ENCODE results near the gene CPAMD8. TPM values are rescaled to one million over a fixed set of nuclear protein-coding genes. Genes with fewer than 3 reads are reported as not detected.
A peak's percentile ranks its signal among the peaks of the same experiment; 100 is the strongest.

The CPAMD8 gene
- total and polyA plus RNA-seq, 9 of the 15 experiments (the other 6 are each of a cell fraction or from before 2014, with no cell fraction given), result 0.20 to 2.1 (median 1.3) TPM

DNA sequence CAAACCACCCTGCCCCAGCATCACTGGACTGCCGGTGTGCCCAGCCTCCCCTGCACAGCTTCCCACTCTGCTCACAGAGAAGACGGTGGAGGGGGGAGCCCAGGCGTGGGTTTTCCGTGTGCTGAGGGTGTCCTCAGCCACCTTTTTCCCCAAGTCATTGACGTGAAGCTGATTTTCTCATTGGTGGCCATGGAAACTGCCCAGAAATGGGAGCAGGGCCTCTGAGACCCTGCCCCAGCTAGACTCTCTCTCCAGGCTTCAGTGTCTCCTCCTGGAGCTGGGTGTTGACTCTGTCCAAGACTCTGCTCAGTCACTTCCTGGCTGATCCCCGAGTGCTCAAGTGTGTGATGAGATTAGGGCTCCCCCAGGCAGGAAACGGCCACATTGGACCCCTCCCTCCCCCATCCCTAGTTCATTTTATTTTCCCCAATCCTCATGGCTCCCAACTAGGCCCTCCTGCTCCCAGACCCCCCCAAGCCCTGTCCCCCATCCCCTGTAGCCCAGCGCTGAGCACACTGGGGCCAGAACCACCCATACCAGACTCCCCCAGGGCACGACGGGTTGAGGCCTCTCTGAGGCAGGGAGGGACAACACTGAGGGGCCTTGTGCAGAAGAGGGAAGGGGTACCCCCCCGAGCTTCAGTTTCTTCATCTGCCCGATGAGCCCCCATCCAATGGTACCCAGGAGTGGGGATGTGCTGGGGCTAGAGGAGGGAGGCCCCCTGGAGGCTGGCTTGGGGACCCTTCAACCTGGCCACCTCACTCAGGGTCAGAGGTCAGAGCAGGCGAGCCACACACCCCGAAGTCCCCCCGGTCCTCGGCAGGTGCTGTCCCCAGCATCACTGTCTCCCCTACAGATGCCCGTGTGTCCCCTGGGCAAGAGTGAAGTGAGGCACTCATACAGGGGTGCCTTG lies 139.0 kb downstream of the CPAMD8 start (continued):
- TF ChIP-seq, protein P1, sequence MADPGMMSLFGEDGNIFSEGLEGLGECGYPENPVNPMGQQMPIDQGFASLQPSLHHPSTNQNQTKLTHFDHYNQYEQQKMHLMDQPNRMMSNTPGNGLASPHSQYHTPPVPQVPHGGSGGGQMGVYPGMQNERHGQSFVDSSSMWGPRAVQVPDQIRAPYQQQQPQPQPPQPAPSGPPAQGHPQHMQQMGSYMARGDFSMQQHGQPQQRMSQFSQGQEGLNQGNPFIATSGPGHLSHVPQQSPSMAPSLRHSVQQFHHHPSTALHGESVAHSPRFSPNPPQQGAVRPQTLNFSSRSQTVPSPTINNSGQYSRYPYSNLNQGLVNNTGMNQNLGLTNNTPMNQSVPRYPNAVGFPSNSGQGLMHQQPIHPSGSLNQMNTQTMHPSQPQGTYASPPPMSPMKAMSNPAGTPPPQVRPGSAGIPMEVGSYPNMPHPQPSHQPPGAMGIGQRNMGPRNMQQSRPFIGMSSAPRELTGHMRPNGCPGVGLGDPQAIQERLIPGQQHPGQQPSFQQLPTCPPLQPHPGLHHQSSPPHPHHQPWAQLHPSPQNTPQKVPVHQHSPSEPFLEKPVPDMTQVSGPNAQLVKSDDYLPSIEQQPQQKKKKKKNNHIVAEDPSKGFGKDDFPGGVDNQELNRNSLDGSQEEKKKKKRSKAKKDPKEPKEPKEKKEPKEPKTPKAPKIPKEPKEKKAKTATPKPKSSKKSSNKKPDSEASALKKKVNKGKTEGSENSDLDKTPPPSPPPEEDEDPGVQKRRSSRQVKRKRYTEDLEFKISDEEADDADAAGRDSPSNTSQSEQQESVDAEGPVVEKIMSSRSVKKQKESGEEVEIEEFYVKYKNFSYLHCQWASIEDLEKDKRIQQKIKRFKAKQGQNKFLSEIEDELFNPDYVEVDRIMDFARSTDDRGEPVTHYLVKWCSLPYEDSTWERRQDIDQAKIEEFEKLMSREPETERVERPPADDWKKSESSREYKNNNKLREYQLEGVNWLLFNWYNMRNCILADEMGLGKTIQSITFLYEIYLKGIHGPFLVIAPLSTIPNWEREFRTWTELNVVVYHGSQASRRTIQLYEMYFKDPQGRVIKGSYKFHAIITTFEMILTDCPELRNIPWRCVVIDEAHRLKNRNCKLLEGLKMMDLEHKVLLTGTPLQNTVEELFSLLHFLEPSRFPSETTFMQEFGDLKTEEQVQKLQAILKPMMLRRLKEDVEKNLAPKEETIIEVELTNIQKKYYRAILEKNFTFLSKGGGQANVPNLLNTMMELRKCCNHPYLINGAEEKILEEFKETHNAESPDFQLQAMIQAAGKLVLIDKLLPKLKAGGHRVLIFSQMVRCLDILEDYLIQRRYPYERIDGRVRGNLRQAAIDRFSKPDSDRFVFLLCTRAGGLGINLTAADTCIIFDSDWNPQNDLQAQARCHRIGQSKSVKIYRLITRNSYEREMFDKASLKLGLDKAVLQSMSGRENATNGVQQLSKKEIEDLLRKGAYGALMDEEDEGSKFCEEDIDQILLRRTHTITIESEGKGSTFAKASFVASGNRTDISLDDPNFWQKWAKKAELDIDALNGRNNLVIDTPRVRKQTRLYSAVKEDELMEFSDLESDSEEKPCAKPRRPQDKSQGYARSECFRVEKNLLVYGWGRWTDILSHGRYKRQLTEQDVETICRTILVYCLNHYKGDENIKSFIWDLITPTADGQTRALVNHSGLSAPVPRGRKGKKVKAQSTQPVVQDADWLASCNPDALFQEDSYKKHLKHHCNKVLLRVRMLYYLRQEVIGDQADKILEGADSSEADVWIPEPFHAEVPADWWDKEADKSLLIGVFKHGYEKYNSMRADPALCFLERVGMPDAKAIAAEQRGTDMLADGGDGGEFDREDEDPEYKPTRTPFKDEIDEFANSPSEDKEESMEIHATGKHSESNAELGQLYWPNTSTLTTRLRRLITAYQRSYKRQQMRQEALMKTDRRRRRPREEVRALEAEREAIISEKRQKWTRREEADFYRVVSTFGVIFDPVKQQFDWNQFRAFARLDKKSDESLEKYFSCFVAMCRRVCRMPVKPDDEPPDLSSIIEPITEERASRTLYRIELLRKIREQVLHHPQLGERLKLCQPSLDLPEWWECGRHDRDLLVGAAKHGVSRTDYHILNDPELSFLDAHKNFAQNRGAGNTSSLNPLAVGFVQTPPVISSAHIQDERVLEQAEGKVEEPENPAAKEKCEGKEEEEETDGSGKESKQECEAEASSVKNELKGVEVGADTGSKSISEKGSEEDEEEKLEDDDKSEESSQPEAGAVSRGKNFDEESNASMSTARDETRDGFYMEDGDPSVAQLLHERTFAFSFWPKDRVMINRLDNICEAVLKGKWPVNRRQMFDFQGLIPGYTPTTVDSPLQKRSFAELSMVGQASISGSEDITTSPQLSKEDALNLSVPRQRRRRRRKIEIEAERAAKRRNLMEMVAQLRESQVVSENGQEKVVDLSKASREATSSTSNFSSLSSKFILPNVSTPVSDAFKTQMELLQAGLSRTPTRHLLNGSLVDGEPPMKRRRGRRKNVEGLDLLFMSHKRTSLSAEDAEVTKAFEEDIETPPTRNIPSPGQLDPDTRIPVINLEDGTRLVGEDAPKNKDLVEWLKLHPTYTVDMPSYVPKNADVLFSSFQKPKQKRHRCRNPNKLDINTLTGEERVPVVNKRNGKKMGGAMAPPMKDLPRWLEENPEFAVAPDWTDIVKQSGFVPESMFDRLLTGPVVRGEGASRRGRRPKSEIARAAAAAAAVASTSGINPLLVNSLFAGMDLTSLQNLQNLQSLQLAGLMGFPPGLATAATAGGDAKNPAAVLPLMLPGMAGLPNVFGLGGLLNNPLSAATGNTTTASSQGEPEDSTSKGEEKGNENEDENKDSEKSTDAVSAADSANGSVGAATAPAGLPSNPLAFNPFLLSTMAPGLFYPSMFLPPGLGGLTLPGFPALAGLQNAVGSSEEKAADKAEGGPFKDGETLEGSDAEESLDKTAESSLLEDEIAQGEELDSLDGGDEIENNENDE (IDR thresholded peaks at IDR 0.05; ENCODE audit: low read depth, low read length), result no peak
- TF ChIP-seq EP400 (IDR thresholded peaks at IDR 0.05) (peak; percentile 54), POLR2A (conservative IDR thresholded peaks at IDR 0.05) (peak; percentile 88), SMARCC2 (IDR thresholded peaks at IDR 0.05; ENCODE audit: low read depth) (no peak), BCL6 (CRISPR knock-in tag; IDR thresholded peaks at IDR 0.05) (no peak), U2AF1 (optimal IDR thresholded peaks at IDR 0.05; ENCODE audit: low read depth, low read length) (no peak), ZNF174 (CRISPR knock-in tag; IDR thresholded peaks at IDR 0.05) (no peak), ZNF124 (CRISPR knock-in tag; IDR thresholded peaks at IDR 0.05) (no peak), RBFOX2 (IDR thresholded peaks at IDR 0.05; ENCODE audit: low read depth, low read length) (peak; percentile 57), PTBP1 (IDR thresholded peaks at IDR 0.05; ENCODE audit: low read depth, low read length) (no peak)
- TF ChIP-seq, protein P2, sequence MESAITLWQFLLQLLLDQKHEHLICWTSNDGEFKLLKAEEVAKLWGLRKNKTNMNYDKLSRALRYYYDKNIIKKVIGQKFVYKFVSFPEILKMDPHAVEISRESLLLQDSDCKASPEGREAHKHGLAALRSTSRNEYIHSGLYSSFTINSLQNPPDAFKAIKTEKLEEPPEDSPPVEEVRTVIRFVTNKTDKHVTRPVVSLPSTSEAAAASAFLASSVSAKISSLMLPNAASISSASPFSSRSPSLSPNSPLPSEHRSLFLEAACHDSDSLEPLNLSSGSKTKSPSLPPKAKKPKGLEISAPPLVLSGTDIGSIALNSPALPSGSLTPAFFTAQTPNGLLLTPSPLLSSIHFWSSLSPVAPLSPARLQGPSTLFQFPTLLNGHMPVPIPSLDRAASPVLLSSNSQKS (CRISPR knock-in tag; IDR thresholded peaks at IDR 0.05), result no peak
- TF ChIP-seq, protein P3, sequence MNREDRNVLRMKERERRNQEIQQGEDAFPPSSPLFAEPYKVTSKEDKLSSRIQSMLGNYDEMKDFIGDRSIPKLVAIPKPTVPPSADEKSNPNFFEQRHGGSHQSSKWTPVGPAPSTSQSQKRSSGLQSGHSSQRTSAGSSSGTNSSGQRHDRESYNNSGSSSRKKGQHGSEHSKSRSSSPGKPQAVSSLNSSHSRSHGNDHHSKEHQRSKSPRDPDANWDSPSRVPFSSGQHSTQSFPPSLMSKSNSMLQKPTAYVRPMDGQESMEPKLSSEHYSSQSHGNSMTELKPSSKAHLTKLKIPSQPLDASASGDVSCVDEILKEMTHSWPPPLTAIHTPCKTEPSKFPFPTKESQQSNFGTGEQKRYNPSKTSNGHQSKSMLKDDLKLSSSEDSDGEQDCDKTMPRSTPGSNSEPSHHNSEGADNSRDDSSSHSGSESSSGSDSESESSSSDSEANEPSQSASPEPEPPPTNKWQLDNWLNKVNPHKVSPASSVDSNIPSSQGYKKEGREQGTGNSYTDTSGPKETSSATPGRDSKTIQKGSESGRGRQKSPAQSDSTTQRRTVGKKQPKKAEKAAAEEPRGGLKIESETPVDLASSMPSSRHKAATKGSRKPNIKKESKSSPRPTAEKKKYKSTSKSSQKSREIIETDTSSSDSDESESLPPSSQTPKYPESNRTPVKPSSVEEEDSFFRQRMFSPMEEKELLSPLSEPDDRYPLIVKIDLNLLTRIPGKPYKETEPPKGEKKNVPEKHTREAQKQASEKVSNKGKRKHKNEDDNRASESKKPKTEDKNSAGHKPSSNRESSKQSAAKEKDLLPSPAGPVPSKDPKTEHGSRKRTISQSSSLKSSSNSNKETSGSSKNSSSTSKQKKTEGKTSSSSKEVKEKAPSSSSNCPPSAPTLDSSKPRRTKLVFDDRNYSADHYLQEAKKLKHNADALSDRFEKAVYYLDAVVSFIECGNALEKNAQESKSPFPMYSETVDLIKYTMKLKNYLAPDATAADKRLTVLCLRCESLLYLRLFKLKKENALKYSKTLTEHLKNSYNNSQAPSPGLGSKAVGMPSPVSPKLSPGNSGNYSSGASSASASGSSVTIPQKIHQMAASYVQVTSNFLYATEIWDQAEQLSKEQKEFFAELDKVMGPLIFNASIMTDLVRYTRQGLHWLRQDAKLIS (CRISPR knock-in tag; IDR thresholded peaks at IDR 0.05), result no peak
